Ishikawa (cell line): ENCODE results near the gene TRIM15.

Experiments used
- CEBPB ChIP-seq: IDR thresholded peaks from 2 replicates; pipeline ENCODE4 v1.6.1; 2012
- CREB1 ChIP-seq: IDR thresholded peaks from 2 replicates; pipeline ENCODE4 v1.6.1; 2012; ENCODE audit warnings: low read depth
- EP300 ChIP-seq: IDR thresholded peaks from 2 replicates; pipeline ENCODE4 v1.6.1; 2012; ENCODE audit warnings: borderline replicate concordance
- FOXM1 ChIP-seq: IDR thresholded peaks from 2 replicates; pipeline ENCODE4 v1.6.1; 2012; ENCODE audit warnings: low read depth, borderline replicate concordance
- NFIC ChIP-seq: IDR thresholded peaks from 2 replicates; pipeline ENCODE4 v1.6.1; 2012
- TAF1 ChIP-seq: IDR thresholded peaks from 2 replicates; pipeline ENCODE4 v1.6.1; 2012; ENCODE audit warnings: low read depth, mild to moderate bottlenecking
- TEAD4 ChIP-seq: IDR thresholded peaks from 2 replicates; pipeline ENCODE4 v1.6.1; 2012
- ZBTB7A ChIP-seq: IDR thresholded peaks from 2 replicates; pipeline ENCODE4 v1.6.1; 2012; ENCODE audit warnings: low read depth
- TF ChIP-seq, protein P1 (sequence below): IDR thresholded peaks from 2 replicates; pipeline ENCODE4 v1.6.1; 2012
- TF ChIP-seq, protein P2 (sequence below): IDR thresholded peaks from 2 replicates; pipeline ENCODE4 v1.6.1; 2012

DNA sequence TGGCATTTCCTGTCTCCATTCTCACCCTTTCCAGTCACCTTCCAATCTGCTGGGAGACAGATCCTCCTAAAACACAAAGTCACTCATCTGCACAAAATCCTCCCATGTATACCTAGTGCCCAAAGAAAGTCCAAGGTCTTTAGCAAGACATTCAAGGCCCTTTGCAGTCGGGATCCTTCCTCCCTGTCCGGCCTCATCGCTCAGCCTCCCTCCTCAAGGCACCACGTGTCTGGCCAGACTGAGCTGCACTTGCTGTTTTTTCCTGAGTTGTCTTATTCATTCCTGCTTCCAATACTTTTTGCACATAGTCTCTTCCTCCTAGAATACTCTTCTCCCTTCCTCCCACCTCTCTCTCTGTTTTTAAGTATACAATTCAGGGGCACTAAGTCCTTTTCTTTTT lies 1.4 kb downstream of the TRIM15 start:
- no peak for TF ChIP-seq EP300
- no peak for TF ChIP-seq CEBPB
- TF ChIP-seq, protein P1, sequence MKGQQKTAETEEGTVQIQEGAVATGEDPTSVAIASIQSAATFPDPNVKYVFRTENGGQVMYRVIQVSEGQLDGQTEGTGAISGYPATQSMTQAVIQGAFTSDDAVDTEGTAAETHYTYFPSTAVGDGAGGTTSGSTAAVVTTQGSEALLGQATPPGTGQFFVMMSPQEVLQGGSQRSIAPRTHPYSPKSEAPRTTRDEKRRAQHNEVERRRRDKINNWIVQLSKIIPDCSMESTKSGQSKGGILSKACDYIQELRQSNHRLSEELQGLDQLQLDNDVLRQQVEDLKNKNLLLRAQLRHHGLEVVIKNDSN, result no peak
- TF ChIP-seq ZBTB7A, result no peak
- no peak for TF ChIP-seq FOXM1
- TF ChIP-seq, protein P2, sequence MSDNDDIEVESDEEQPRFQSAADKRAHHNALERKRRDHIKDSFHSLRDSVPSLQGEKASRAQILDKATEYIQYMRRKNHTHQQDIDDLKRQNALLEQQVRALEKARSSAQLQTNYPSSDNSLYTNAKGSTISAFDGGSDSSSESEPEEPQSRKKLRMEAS, result no peak
- TF ChIP-seq NFIC, result no peak
- TF ChIP-seq CREB1, result no peak
- TF ChIP-seq TAF1, result no peak
- no peak for TF ChIP-seq TEAD4
